ENCODE data around the gene LAIR1.

LAIR1 gene

GRCh38 chr19:54316746-54317107, 48.0 kb downstream of the LAIR1 start:
- no peak for DNase-seq

- DNase-seq = no peak
Observed at GRCh38 chr19:54315956-54316355, 48.8 kb downstream of the LAIR1 start.

- DNase-seq = no peak
Observed at GRCh38 chr19:54312436-54313377, 52.0 kb downstream of the LAIR1 start, which contains the start of gene LILRA5. Gene LILRA5, minus strand, starts transcription at chr19:54313166. Its CDS starts 147 bp downstream, at chr19:54313019.

DNA sequence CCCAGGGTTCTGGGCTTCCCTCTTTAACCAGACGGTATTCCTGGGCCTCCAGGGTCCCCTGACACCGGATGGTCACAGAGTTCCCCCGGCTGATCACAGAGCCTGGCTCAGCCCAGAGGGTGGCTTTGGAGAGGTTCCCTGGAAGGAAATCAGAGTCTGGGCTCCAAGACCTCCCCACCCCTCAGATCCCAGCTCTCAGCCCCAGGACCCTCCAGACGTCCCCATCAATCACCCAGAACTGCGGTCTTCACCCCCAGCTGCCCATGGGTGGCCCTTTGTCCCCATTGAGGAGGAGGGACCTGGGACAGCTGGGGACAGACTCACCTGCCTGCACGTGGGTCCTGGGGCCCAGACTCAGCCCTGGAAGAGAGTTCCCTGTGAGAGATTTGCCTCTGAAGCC, 52.7 kb downstream of the LAIR1 start:
- DNase-seq = no peak

- no peak for DNase-seq
Observed at GRCh38 chr19:54311486-54311885, 53.2 kb downstream of the LAIR1 start.

GRCh38 chr19:54310543-54310942, 54.2 kb downstream of the LAIR1 start:
- no peak for DNase-seq

DNA sequence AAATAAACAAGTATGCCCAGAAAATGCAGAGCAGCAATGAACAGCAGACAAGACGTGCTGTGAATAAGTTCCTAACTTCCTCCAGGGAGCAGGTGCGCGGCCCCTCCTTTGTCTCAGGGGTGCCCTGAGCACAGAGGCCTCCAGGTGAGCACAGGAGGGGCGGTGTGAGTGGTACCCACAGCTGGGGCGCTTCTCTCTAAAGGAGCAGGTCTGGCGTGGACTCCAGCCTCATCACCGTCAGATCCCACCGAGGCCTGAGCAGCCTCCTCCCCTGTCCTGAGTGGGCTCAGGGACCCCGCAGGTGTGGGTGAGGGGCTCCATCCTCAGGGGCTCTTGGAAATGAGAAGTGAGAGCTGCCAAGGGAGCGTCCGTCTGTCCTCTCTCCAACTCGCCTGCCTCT, 54.9 kb downstream of the LAIR1 start:
- no peak for DNase-seq

- no peak for DNase-seq
Observed at GRCh38 chr19:54307389-54308020, 57.2 kb downstream of the LAIR1 start.

DNA sequence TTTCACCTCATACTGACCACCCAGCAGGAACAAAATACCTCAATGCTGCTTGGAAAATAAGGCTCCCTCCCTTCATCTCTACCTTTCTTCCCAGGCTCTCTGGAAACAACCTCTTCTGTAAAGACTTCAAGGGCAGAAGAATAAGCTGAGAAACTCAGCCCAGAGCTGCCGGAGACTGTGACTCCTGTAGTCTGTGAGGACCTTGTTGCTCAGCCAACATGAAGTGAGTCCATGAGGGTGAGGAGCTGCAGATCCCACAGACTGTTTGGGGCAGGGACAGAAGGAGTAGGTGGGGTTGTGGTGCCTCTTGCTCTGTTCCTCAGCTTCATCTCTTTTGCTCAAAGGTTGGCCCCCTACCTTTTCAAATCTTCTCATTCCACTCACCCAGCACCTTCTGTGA, 59.6 kb downstream of the LAIR1 start:
- DNase-seq = no peak

- no peak for DNase-seq
Observed at GRCh38 chr19:54302257-54302656, 62.5 kb downstream of the LAIR1 start.

Measured in stimulated activated CD4-positive, alpha-beta T cell treated with anti-CD3 and anti-CD28 coated beads, Interleukin-4, amount 100 ng/mL, for 4 hours (primary cell).